ENCODE measurements around the gene SETD2. TPM values are rescaled to one million over a fixed set of nuclear protein-coding genes. Genes with fewer than 3 reads are reported as not detected.

The SETD2 gene
- total RNA-seq, 1 experiment from 2014 or later = 60.8 TPM

- no peak for DNase-seq
- Mint-ChIP-seq H3K36me3 (ENCODE audit: insufficient read depth in 1 of 3, low read depth in 3 of 3) (peaks cover 14 to 45% (median 29%) of the 10 kb centered on the region in 3 experiments; a peak in 6 of 7 replicates), H3K4me1 (no peaks in the 10 kb centered on the region), H3K27ac (no peak overlapping the region), H3K27me3 (ENCODE audit: low read depth) (no peaks in the 10 kb centered on the region), H3K9me3 (no peaks in the 10 kb centered on the region), H3K4me3 (no peak overlapping the region)
- no peak overlapping the region for H2BK20ac ChIP-seq (ENCODE audit: low read depth, low read length, poor library complexity, severe bottlenecking)
- no peak overlapping the region for H3K23ac ChIP-seq (ENCODE audit: insufficient read length, low read depth, low read length)
- no peak overlapping the region for H4K5ac ChIP-seq (ENCODE audit: insufficient read length, low read depth, low read length)
- H3K79me1 ChIP-seq (ENCODE audit: insufficient read depth, low read depth, low read length, poor library complexity, severe bottlenecking) = peaks cover 4% of the 10 kb centered on the region
- H3K14ac ChIP-seq (ENCODE audit: insufficient read depth, low read length) = no peak overlapping the region
- H3T11ph ChIP-seq (ENCODE audit: low read length) = no peak overlapping the region
- TF ChIP-seq, protein P1, sequence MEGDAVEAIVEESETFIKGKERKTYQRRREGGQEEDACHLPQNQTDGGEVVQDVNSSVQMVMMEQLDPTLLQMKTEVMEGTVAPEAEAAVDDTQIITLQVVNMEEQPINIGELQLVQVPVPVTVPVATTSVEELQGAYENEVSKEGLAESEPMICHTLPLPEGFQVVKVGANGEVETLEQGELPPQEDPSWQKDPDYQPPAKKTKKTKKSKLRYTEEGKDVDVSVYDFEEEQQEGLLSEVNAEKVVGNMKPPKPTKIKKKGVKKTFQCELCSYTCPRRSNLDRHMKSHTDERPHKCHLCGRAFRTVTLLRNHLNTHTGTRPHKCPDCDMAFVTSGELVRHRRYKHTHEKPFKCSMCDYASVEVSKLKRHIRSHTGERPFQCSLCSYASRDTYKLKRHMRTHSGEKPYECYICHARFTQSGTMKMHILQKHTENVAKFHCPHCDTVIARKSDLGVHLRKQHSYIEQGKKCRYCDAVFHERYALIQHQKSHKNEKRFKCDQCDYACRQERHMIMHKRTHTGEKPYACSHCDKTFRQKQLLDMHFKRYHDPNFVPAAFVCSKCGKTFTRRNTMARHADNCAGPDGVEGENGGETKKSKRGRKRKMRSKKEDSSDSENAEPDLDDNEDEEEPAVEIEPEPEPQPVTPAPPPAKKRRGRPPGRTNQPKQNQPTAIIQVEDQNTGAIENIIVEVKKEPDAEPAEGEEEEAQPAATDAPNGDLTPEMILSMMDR (conservative IDR thresholded peaks at IDR 0.05) = no peak
- H2BK120ac ChIP-seq (ENCODE audit: low read depth, low read length, poor library complexity, severe bottlenecking) = no peak overlapping the region
- H3K23me2 ChIP-seq (ENCODE audit: insufficient read length, low read depth, low read length, poor library complexity, severe bottlenecking) = no peaks in the 10 kb centered on the region
- H3K4ac ChIP-seq (ENCODE audit: low read depth, low read length) = no peak overlapping the region
- no peaks in the 10 kb centered on the region for H4K20me1 ChIP-seq (ENCODE audit: control insufficient read depth, insufficient read depth, insufficient read length)
- H3K18ac ChIP-seq (ENCODE audit: insufficient read length, low read depth, low read length) = no peak overlapping the region
- H2BK15ac ChIP-seq (ENCODE audit: low read depth, low read length) = no peak overlapping the region
- H3K4me1 ChIP-seq (ENCODE audit: insufficient read depth, low read length) = no peaks in the 10 kb centered on the region
- H3K9me3 ChIP-seq (ENCODE audit: control insufficient read depth, low read depth, low read length) = no peaks in the 10 kb centered on the region
- no peak overlapping the region for H2AK5ac ChIP-seq (ENCODE audit: insufficient read length, low read length)
- no peaks in the 10 kb centered on the region for H3K79me2 ChIP-seq (ENCODE audit: insufficient read depth, low read length)
- H3K27ac ChIP-seq (ENCODE audit: insufficient read length, low read depth, low read length) = no peak overlapping the region
- H2BK5ac ChIP-seq (ENCODE audit: insufficient read length, low read length) = no peak overlapping the region
- no peak overlapping the region for H2AFZ ChIP-seq (ENCODE audit: low read length)
- no peaks in the 10 kb centered on the region for H3K27me3 ChIP-seq (ENCODE audit: insufficient read depth, low read length)
- H3K4me2 ChIP-seq (ENCODE audit: insufficient read depth, insufficient read length, low read length) = no peak overlapping the region
- H2BK12ac ChIP-seq (ENCODE audit: insufficient read length, low read depth, low read length) = no peak overlapping the region
- H4K91ac ChIP-seq (ENCODE audit: insufficient read length, low read depth, low read length) = no peak overlapping the region
- H3K56ac ChIP-seq (ENCODE audit: insufficient read length, low read depth, low read length) = no peak overlapping the region
- WGBS (ENCODE audit: extremely low coverage, insufficient read length, low lambda C conversion rate) = no CpG with 5 or more reads among the region's 3 CpGs
- no peak overlapping the region for H4K8ac ChIP-seq (replicated peaks; ENCODE audit: insufficient read length, low read depth, low read length)
- no peak overlapping the region for H3K9ac ChIP-seq (ENCODE audit: extremely low read depth, insufficient read length, low read length)
These were observed 107.2 kb downstream of the SETD2 start for GRCh38 chr3:47056705-47057104.

All from H9 (cell line).